Osteoblast (primary cell): ENCODE measurements around the gene SLC22A5. TPM values are rescaled to one million over a fixed set of nuclear protein-coding genes. Genes with fewer than 3 reads are reported as not detected.

ENCODE experiments used
- DNase-seq: peaks from one replicate; pipeline ENCODE4 v3.0.0; 2011; ENCODE audit warnings: low spot score, mixed read lengths; ENCODE audit not compliant: insufficient read length; ENCODE audit errors: missing footprints
- H2AFZ ChIP-seq: 2 replicates; pipeline ENCODE4 v1.6.0; 2011; ENCODE audit warnings: mild to moderate bottlenecking, low read length
- H3K27ac ChIP-seq: 2 replicates; pipeline ENCODE4 v1.5.1; 2011; ENCODE audit warnings: mild to moderate bottlenecking, low read depth, low read length, moderate library complexity
- H3K27me3 ChIP-seq: 2 replicates; pipeline ENCODE4 v1.6.0; 2012; ENCODE audit warnings: mild to moderate bottlenecking, control low read depth, inconsistent platforms, low read length, moderate library complexity; ENCODE audit not compliant: insufficient read depth
- H3K36me3 ChIP-seq: 2 replicates; pipeline ENCODE4 v1.5.1; 2011; ENCODE audit warnings: mild to moderate bottlenecking, low read length, control low read depth, moderate library complexity; ENCODE audit not compliant: insufficient read depth
- H3K4me1 ChIP-seq: 2 replicates; pipeline ENCODE4 v1.5.1; 2011; ENCODE audit warnings: mild to moderate bottlenecking, low read length, control low read depth, moderate library complexity; ENCODE audit not compliant: insufficient read depth
- H3K4me2 ChIP-seq: 2 replicates; pipeline ENCODE4 v1.6.0; 2011; ENCODE audit warnings: mild to moderate bottlenecking, low read length; ENCODE audit not compliant: insufficient read depth
- H3K4me3 ChIP-seq: fragments of 200-600 bp; sonication (generic); 3 replicates; pipeline ENCODE4 v1.5.1; 2012; ENCODE audit warnings: mild to moderate bottlenecking, low read length, inconsistent platforms; ENCODE audit not compliant: insufficient read depth
- H3K79me2 ChIP-seq: 2 replicates; pipeline ENCODE4 v1.6.0; 2012; ENCODE audit warnings: mild to moderate bottlenecking, low read length, control low read depth, inconsistent platforms; ENCODE audit not compliant: insufficient read depth
- H3K9me3 ChIP-seq: 2 replicates; pipeline ENCODE4 v1.5.1; 2011; ENCODE audit warnings: low read depth, low read length, control low read depth
- H4K20me1 ChIP-seq: 2 replicates; pipeline ENCODE4 v1.6.0; 2012; ENCODE audit warnings: mild to moderate bottlenecking, low read length, control low read depth; ENCODE audit not compliant: insufficient read depth
- CTCF ChIP-seq: IDR thresholded peaks from 2 replicates; pipeline ENCODE4 v1.5.1; 2011; ENCODE audit warnings: mild to moderate bottlenecking, low read depth, low read length, moderate library complexity; ENCODE audit errors: extremely low read depth
- total RNA-seq: library from RNA; depleted of rRNA; stranded (reverse); fragments of >200 nt; gene quantifications from 2 replicates; pipeline ENCODE4 v1.2.3, GENCODE V29; 2012

The SLC22A5 gene
- total RNA-seq, 1 donor = 5.4 TPM

GRCh38 chr5:132417461-132417860 lies 48.0 kb downstream of the SLC22A5 start:
- Histone ChIP-seq H3K4me1 (peaks cover 56% of the 10 kb centered on the region), H3K9me3 (no peaks in the 10 kb centered on the region), H4K20me1 (no peaks in the 10 kb centered on the region), H3K36me3 (no peaks in the 10 kb centered on the region), H3K79me2 (peaks cover 44% of the 10 kb centered on the region), H3K27ac (no peak overlapping the region), H2AFZ (no peak overlapping the region), H3K4me3 (no peak overlapping the region), H3K27me3 (no peaks in the 10 kb centered on the region), H3K4me2 (no peak overlapping the region)
- DNase-seq = no peak
- no peak for TF ChIP-seq CTCF

GRCh38 chr5:132417889-132418485 lies 48.5 kb downstream of the SLC22A5 start:
- no peak for DNase-seq
- Histone ChIP-seq H3K27me3 (no peaks in the 10 kb centered on the region), H4K20me1 (no peaks in the 10 kb centered on the region), H3K4me2 (no peak overlapping the region), H3K9me3 (no peaks in the 10 kb centered on the region), H3K27ac (no peak overlapping the region), H3K36me3 (no peaks in the 10 kb centered on the region), H3K4me3 (no peak overlapping the region), H3K79me2 (peaks cover 47% of the 10 kb centered on the region), H3K4me1 (peaks cover 56% of the 10 kb centered on the region), H2AFZ (no peak overlapping the region)
- TF ChIP-seq CTCF = no peak

GRCh38 chr5:132418881-132419280 lies 49.4 kb downstream of the SLC22A5 start:
- no peak for TF ChIP-seq CTCF
- Histone ChIP-seq H2AFZ (no peak overlapping the region), H3K36me3 (no peaks in the 10 kb centered on the region), H3K79me2 (peaks cover 52% of the 10 kb centered on the region), H3K4me3 (no peak overlapping the region), H3K27me3 (no peaks in the 10 kb centered on the region), H4K20me1 (no peaks in the 10 kb centered on the region), H3K9me3 (no peaks in the 10 kb centered on the region), H3K4me2 (no peak overlapping the region), H3K27ac (peak overlapping the region; percentile 10), H3K4me1 (peaks cover 61% of the 10 kb centered on the region)
- no peak for DNase-seq

GRCh38 chr5:132419502-132420468 lies 50.3 kb downstream of the SLC22A5 start:
- no peaks in the 10 kb centered on the region for H3K9me3 ChIP-seq

More at GRCh38 chr5:132419502-132420468, 50.3 kb downstream of the SLC22A5 start:
- Histone ChIP-seq H3K4me3 (no peak overlapping the region), H2AFZ (no peak overlapping the region), H3K27ac (peak overlapping the region; percentile 56), H4K20me1 (no peaks in the 10 kb centered on the region), H3K4me2 (peak overlapping the region; percentile 40), H3K36me3 (no peaks in the 10 kb centered on the region), H3K27me3 (no peaks in the 10 kb centered on the region), H3K4me1 (peaks cover 57% of the 10 kb centered on the region), H3K79me2 (peaks cover 58% of the 10 kb centered on the region)
- peak; percentile 95 for DNase-seq
- TF ChIP-seq CTCF = peak; percentile 82
